ENCODE data around the gene NRCAM. TPM values are rescaled to one million over a fixed set of nuclear protein-coding genes. Genes with fewer than 3 reads are reported as not detected.

Gene NRCAM
- total and polyA plus RNA-seq, 12 donors, result 0.08 to 1.3 (median 0.38) TPM

DNA sequence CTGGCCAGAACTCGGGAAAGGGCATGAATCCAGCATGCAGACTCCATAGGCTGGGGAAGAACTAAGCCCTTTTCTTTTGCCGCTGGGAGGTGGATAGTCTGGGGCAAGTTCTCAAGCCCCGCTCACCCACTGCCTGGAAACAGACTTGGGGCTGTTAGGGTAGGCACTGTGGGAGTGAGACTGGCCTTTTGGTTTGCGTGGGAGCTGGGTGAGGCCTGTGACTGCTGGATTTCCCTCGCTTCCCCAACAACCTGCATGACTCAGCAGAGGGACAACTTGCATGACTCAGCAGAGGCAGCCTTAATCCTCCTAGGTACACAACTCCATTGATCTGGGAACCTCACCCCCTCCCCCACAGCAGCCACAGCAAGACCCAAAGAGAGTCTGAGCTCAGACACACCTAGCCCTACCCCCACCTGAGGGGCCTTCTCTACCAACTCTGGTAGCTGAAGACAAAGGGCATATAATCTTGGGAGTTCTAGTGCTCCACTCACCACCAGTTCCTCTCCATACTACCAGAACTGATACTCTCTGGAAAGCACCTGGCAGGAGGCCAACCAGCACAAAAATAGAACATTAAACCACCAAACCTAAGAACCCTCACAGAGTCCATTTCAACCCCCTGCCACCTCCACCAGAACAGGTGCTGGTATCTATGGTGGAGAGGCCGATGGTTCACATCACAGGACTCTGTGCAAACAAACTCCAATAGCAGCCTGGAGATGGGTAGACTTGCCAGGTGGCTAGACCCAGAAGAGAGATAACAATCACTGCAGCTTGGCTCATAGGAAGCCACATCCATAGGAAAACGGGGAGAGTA lies 244.6 kb downstream of the NRCAM start:
- Histone ChIP-seq H3K27ac (no peak overlapping the region), H3K9me3 (peaks cover 0 to 8% (median 0%) of the 10 kb centered on the region in 11 donors), H3K4me3 (no peak overlapping the region), H3K36me3 (no peaks in the 10 kb centered on the region), H3K4me1 (no peaks in the 10 kb centered on the region), H3K27me3 (no peaks in the 10 kb centered on the region)
- ATAC-seq (no peak), DNase-seq (no peak)
- TF ChIP-seq, protein P1, sequence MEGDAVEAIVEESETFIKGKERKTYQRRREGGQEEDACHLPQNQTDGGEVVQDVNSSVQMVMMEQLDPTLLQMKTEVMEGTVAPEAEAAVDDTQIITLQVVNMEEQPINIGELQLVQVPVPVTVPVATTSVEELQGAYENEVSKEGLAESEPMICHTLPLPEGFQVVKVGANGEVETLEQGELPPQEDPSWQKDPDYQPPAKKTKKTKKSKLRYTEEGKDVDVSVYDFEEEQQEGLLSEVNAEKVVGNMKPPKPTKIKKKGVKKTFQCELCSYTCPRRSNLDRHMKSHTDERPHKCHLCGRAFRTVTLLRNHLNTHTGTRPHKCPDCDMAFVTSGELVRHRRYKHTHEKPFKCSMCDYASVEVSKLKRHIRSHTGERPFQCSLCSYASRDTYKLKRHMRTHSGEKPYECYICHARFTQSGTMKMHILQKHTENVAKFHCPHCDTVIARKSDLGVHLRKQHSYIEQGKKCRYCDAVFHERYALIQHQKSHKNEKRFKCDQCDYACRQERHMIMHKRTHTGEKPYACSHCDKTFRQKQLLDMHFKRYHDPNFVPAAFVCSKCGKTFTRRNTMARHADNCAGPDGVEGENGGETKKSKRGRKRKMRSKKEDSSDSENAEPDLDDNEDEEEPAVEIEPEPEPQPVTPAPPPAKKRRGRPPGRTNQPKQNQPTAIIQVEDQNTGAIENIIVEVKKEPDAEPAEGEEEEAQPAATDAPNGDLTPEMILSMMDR (IDR thresholded peaks at IDR 0.05), result no peak
- intact Hi-C loops (cut with DNase I), result no loop called here
- 78 to 84% methylated on average over 7 of the region's 7 CpGs for WGBS, 2 donors

GRCh38 chr7:108210796-108211195 lies 245.4 kb downstream of the NRCAM start:
- 96 to 98% methylated on average over 3 of the region's 3 CpGs for WGBS, 2 donors
- Histone ChIP-seq H3K4me3 (no peak overlapping the region), H3K27ac (no peak overlapping the region), H3K36me3 (no peaks in the 10 kb centered on the region), H3K4me1 (no peaks in the 10 kb centered on the region), H3K9me3 (peaks cover 0 to 8% (median 0%) of the 10 kb centered on the region in 11 donors), H3K27me3 (no peaks in the 10 kb centered on the region)
- no peak for ATAC-seq
- TF ChIP-seq, protein P1 (IDR thresholded peaks at IDR 0.05), result no peak
- no peak for DNase-seq
- intact Hi-C loops (cut with DNase I), result no loop called here

GRCh38 chr7:108205311-108205710 lies 250.9 kb downstream of the NRCAM start:
- Histone ChIP-seq H3K9me3 (no peaks in the 10 kb centered on the region), H3K36me3 (no peaks in the 10 kb centered on the region), H3K27ac (no peak overlapping the region), H3K4me3 (no peak overlapping the region), H3K4me1 (no peaks in the 10 kb centered on the region), H3K27me3 (peaks cover 0 to 13% (median 0%) of the 10 kb centered on the region in 7 donors)
- ATAC-seq, result no peak
- intact Hi-C loops (cut with DNase I), result loop anchor here in 1 of 10 donors (10.0 kb wide), 1 partner anchor 59 kb away; no protein-coding TSS in a partner anchor
- no peak for DNase-seq
- TF ChIP-seq, protein P1 (IDR thresholded peaks at IDR 0.05), result no peak

GRCh38 chr7:108204281-108204796 lies 251.9 kb downstream of the NRCAM start:
- TF ChIP-seq, protein P1 (IDR thresholded peaks at IDR 0.05), result no peak
- no peaks in the 10 kb centered on the region for H3K4me1 ChIP-seq
- no peak for ATAC-seq

More at GRCh38 chr7:108204281-108204796, 251.9 kb downstream of the NRCAM start:
- 85 to 91% methylated on average over 8 of the region's 8 CpGs for WGBS, 2 donors
- peaks cover 0 to 13% (median 0%) of the 10 kb centered on the region in 7 donors for H3K27me3 ChIP-seq
- DNase-seq, result no peak
- H3K9me3 ChIP-seq, result no peaks in the 10 kb centered on the region
- intact Hi-C loops (cut with DNase I), result loop anchor here in 1 of 10 donors (10.0 kb wide), 1 partner anchor 60 kb away; no protein-coding TSS in a partner anchor
- H3K4me3 ChIP-seq, result no peak overlapping the region
- no peaks in the 10 kb centered on the region for H3K36me3 ChIP-seq
- no peak overlapping the region for H3K27ac ChIP-seq
